SH-SY5Y (cell line): ENCODE measurements around the gene GPRC5B.

Source experiments
- GATA2 ChIP-seq: IDR thresholded peaks from 2 replicates; pipeline ENCODE4 v1.6.1; 2011; ENCODE audit warnings: mild to moderate bottlenecking, low read depth, low read length
- GATA3 ChIP-seq: IDR thresholded peaks from 2 replicates; pipeline ENCODE4 v1.6.1; 2011; ENCODE audit warnings: low read depth, mild to moderate bottlenecking, low read length, moderate library complexity

GRCh38 chr16:19815418-19815817 is 69.2 kb downstream of the GPRC5B start:
- no peak for TF ChIP-seq GATA3
- no peak for TF ChIP-seq GATA2
